Tracheal epithelial cell (primary cell): ENCODE data around the gene MROH8. TPM values are rescaled to one million over a fixed set of nuclear protein-coding genes. Genes with fewer than 3 reads are reported as not detected.

ENCODE experiments used
- total RNA-seq: library from RNA; depleted of rRNA; stranded (reverse); fragments of >200 nt; gene quantifications from 2 replicates; pipeline ENCODE4 v1.2.1, GENCODE V29; 2014

Gene MROH8
- under 0.01 and 0.43 TPM in 2 replicates for total RNA-seq

DNA sequence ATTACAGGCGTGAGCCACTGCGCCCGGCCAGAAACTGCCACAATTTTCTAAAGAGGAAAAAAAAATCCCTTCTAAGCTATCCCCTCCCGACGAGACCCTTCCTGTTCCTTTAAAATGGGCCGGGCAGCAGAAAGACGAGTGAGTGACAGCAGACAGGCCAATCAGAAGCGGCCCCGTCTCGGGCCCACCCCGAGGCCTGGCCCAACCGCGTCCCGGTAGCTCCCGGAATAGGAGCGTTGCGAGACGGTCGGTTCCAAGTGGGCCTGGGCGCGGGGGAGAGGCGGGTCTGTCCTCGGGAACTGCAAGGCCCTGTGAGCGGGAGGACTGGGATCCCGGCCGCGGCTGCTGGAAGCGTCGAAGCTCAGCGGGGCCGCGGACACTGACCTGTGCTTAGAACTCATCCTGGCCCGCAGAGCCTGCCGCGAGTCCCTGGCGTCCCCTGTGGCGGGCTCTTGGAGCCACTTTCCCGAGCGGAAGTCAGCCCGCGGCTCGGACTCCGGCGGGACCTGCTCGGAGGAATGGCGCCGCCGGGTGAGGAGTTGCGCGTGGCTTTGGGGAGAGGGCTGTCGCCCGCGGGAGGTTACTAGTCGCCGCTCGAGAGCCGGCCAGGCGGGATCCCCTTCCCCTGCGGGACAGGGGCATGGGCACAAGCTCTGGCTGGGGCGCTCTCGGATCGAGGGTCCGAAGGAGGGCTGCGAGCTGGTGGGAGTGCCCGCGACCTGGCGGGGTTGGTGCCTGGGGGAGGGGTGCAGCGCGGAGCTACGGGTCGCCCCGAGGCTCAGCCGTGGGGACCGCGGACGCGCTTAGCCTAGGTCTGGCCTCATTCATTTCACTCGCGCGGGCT, at the start of gene MROH8, which contains the start of gene RPN2:
Gene MROH8, minus strand, starts transcription at position 710 of the 844 bp plus-strand sequence.
Gene RPN2, plus strand, starts transcription at position 492 of the 844 bp plus-strand sequence. Its CDS starts 27 bp downstream, at position 519.

DNA sequence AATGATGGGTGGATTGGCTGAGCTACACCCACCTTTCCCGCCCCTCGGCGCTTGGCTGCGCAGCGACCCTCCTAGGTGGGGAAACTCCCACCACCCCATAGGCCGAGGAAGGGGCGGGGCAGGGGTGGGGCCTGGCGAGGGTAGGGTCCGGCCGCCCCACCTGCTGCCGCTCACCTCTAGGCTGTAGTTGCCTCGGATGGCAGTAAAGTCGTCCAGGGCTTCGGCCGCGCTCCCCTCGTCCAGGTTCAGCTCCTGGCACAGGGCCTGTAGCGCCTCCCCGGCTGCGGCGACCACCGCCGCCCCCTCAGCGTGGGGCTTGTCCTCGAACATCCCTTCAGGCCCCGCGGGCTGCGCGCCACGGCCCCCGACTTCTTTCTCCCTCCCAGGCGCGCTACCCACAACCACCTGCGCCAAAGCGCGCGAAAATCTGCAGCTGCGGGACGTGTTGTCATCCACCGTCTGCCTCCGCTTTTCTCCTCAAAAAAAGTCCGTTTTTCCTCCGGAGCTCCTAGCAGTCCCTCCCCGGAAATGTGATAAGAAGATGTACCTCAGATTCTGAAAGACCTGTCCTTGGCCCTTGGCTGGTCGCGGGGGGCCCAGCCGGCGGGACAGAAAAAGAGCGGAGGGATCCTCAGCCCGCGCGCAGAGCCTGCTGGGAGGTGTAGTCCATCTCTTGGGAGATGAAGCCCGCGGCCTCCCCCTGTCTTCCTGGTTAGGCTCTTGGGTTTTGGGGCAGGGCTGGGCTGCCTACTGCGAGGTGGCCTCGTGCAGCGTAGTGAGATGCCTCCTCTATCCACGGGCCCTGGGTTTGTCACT, 83.5 kb downstream of the MROH8 start, which contains the start of gene RBL1:
Gene RBL1, minus strand, starts transcription at position 399 of the 816 bp plus-strand sequence. Its CDS starts 69 bp downstream, at position 330.

Other genes with a start within 250 kb of the MROH8 start
- gene SAMHD1, start 227.8 kb downstream of the MROH8 start, total RNA-seq: 3.8 and 10.8 TPM in 2 replicates
- gene RBL1, start 83.6 kb downstream of the MROH8 start, total RNA-seq: 6.2 and 7.5 TPM in 2 replicates
- 201 and 216 TPM in 2 replicates for gene RPN2, start 218 bp downstream of the MROH8 start, total RNA-seq
- not detected in 2 replicates for gene GHRH, start 82.3 kb upstream of the MROH8 start, total RNA-seq
- gene MANBAL, start 110.1 kb upstream of the MROH8 start, total RNA-seq: 15.7 and 20.2 TPM in 2 replicates
- 22.0 and 32.0 TPM in 2 replicates for gene SRC, start 166.6 kb upstream of the MROH8 start, total RNA-seq